ENCODE results near the gene ATL2. TPM values are rescaled to one million over a fixed set of nuclear protein-coding genes. Genes with fewer than 3 reads are reported as not detected.

Gene ATL2
- total and polyA plus RNA-seq, 2 of the 8 experiments (the other 6 are each of a cell fraction or from before 2014, with no cell fraction given): 38.8 to 84.6 TPM

DNA sequence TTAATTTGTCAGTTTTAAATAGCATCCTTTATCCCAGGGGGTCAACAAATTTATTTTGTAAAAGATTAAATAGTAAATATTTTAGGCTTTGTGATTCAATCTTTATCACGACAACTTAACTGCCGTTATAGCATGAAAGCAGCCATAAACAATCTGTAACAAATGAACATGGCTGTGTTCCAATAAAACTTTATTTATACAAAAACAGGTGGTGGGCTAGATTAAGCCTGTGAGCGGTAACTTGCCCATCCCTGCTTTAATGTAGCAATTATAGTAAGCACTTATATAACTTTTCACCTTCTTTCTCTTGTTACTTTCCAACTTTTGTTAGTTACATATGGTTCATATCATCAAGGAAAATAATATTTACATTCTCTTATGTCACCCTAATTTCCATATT lies 121.9 kb downstream of the ATL2 start:
- CTCF ChIA-PET (ENCODE audit: partially characterized antibody): no interaction called here
- H3K4me2 ChIP-seq (ENCODE audit: insufficient read depth in 1 of 2, low read depth in 2 of 2, low read length in 2 of 2): no peak overlapping the region
- H3K27ac ChIP-seq (ENCODE audit: low read depth, low read length): no peak overlapping the region
- no peaks in the 10 kb centered on the region for H3K9me3 ChIP-seq (ENCODE audit: insufficient read depth in 2 of 2, low read depth in 1 of 2, low read length in 1 of 2)
- no peak overlapping the region for H4K8ac ChIP-seq (ENCODE audit: extremely low read depth, insufficient read depth, low read length)
- TF ChIP-seq, protein P1, sequence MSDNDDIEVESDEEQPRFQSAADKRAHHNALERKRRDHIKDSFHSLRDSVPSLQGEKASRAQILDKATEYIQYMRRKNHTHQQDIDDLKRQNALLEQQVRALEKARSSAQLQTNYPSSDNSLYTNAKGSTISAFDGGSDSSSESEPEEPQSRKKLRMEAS (IDR thresholded peaks at IDR 0.05): no peak
- TF ChIP-seq SIRT6 (IDR thresholded peaks at IDR 0.05; ENCODE audit: low read length) (no peak), SP2 (IDR thresholded peaks at IDR 0.05; ENCODE audit: low read length) (no peak), RFX5 (IDR thresholded peaks at IDR 0.05; ENCODE audit: borderline replicate concordance, low read depth, low read length) (no peak), TBP (IDR thresholded peaks at IDR 0.05; ENCODE audit: low read depth, low read length) (no peak)
- TF ChIP-seq, protein P2, sequence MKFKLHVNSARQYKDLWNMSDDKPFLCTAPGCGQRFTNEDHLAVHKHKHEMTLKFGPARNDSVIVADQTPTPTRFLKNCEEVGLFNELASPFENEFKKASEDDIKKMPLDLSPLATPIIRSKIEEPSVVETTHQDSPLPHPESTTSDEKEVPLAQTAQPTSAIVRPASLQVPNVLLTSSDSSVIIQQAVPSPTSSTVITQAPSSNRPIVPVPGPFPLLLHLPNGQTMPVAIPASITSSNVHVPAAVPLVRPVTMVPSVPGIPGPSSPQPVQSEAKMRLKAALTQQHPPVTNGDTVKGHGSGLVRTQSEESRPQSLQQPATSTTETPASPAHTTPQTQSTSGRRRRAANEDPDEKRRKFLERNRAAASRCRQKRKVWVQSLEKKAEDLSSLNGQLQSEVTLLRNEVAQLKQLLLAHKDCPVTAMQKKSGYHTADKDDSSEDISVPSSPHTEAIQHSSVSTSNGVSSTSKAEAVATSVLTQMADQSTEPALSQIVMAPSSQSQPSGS (IDR thresholded peaks at IDR 0.05; ENCODE audit: low read length): no peak
- POLR2A ChIA-PET (ENCODE audit: partially characterized antibody): no interaction called here
- no peak overlapping the region for H3K4me3 ChIP-seq (ENCODE audit: extremely low read depth in 1 of 4, insufficient read depth in 2 of 4, low read depth in 3 of 4, low read length in 4 of 4)
- H3K56ac ChIP-seq (replicated peaks; ENCODE audit: insufficient read length, low read depth, low read length): no peak overlapping the region
- WGBS, 2 experiments (ENCODE audit: extremely low coverage in 1 of 2, insufficient coverage in 1 of 2, insufficient read length in 1 of 2, insufficient replicate concordance in 2 of 2, low coverage in 1 of 2, low lambda C conversion rate in 2 of 2, missing lambda C conversion rate in 1 of 2): 95% methylated on average over 3 of the region's 3 CpGs; no CpG with 5 or more reads in 1 of the 2 experiments
- H3K4ac ChIP-seq (replicated peaks; ENCODE audit: insufficient read length, low read depth, low read length): no peak overlapping the region
- H3K14ac ChIP-seq (ENCODE audit: insufficient read length): no peak overlapping the region
- H3K79me2 ChIP-seq (ENCODE audit: control insufficient read depth in 1 of 2, insufficient read depth in 2 of 2, low read length in 2 of 2): no peaks in the 10 kb centered on the region
- H3K9ac ChIP-seq (replicated peaks in 1 of 4; ENCODE audit: extremely low read depth in 1 of 4, low read depth in 3 of 4, low read length in 3 of 4): no peak overlapping the region
- no peaks in the 10 kb centered on the region for H3K27me3 ChIP-seq (replicated peaks in 1 of 4; ENCODE audit: control insufficient read depth in 3 of 4, extremely low read depth in 1 of 4, insufficient read depth in 3 of 4, low read length in 3 of 4)
- H2AK5ac ChIP-seq (ENCODE audit: low read depth, low read length): no peak overlapping the region
- no peak overlapping the region for H2BK120ac ChIP-seq (replicated peaks; ENCODE audit: low read depth, low read length)
- no peak overlapping the region for H2BK20ac ChIP-seq (ENCODE audit: low read length)
- H3K23ac ChIP-seq (ENCODE audit: insufficient read length): no peak overlapping the region
- H3K18ac ChIP-seq (ENCODE audit: extremely low read depth, low read length): no peak overlapping the region
- no peaks in the 10 kb centered on the region for H3K23me2 ChIP-seq (ENCODE audit: low read depth, low read length)
- no peaks in the 10 kb centered on the region for H3K79me1 ChIP-seq (ENCODE audit: low read depth, low read length)
- no peak overlapping the region for H4K5ac ChIP-seq (ENCODE audit: insufficient read length, low read depth, low read length)
- H2BK5ac ChIP-seq (ENCODE audit: low read depth, low read length): no peak overlapping the region
- no peak overlapping the region for H4K91ac ChIP-seq (replicated peaks; ENCODE audit: insufficient read length, low read length)
- H2BK15ac ChIP-seq (ENCODE audit: low read length): no peak overlapping the region
- DNase-seq (ENCODE audit: low read depth in 1 of 2, low spot score in 2 of 2) (no peak), FAIRE-seq (no peak)
- H4K20me1 ChIP-seq (replicated peaks in 1 of 2; ENCODE audit: control insufficient read depth in 1 of 2, insufficient read depth in 2 of 2, low read length in 2 of 2): no peaks in the 10 kb centered on the region
- H3K4me1 ChIP-seq (replicated peaks in 1 of 4; ENCODE audit: control insufficient read depth in 3 of 4, insufficient read depth in 4 of 4, low read length in 3 of 4): no peaks in the 10 kb centered on the region
- H2AFZ ChIP-seq (ENCODE audit: low read length): no peak overlapping the region
- H2BK12ac ChIP-seq (ENCODE audit: low read depth, low read length): no peak overlapping the region
- no peaks in the 10 kb centered on the region for H3K36me3 ChIP-seq (ENCODE audit: control insufficient read depth in 2 of 4, insufficient read depth in 4 of 4, low read length in 3 of 4)

All from H1 (cell line).